Sciatic nerve (tissue), 2 donors: ENCODE data around the gene TEX13D. TPM values are rescaled to one million over a fixed set of nuclear protein-coding genes. Genes with fewer than 3 reads are reported as not detected.
"Not testable (repeated sequence)": the region's sequence is repeated elsewhere in the genome, so short reads cannot be mapped to it uniquely, and the experiment has no call there.

Experiments
- ATAC-seq: fragments of 200-7000 bp; cut with Tn5 transposase; one replicate; pipeline ENCODE4 v1.9.1; 2020; ENCODE audit warnings: mild to moderate bottlenecking, moderate library complexity
- DNase-seq: peaks from one replicate; pipeline ENCODE4 v3.0.0-alpha.2; 2020; ENCODE audit warnings: low spot score
- intact Hi-C: fragments of 100-400 bp; cut with DNase I; formaldehyde crosslinking; loops from one replicate; pipeline ENCODE4 v1.14.2; 2022
- total RNA-seq: library from RNA; stranded (reverse); fragmentation: NEBNext Ultra II Directional; extraction: Animal tissue kit (Norgen Biotek cat#: 25700); gene quantifications from one replicate; pipeline ENCODE4 v1.2.1, GENCODE V29; 2021
- donor health status: DM: no; HTN: no; CAD: no.
- donor health status: DM: no; HTN: no; CAD: no.

The TEX13D gene
- total RNA-seq, result not detected

DNA sequence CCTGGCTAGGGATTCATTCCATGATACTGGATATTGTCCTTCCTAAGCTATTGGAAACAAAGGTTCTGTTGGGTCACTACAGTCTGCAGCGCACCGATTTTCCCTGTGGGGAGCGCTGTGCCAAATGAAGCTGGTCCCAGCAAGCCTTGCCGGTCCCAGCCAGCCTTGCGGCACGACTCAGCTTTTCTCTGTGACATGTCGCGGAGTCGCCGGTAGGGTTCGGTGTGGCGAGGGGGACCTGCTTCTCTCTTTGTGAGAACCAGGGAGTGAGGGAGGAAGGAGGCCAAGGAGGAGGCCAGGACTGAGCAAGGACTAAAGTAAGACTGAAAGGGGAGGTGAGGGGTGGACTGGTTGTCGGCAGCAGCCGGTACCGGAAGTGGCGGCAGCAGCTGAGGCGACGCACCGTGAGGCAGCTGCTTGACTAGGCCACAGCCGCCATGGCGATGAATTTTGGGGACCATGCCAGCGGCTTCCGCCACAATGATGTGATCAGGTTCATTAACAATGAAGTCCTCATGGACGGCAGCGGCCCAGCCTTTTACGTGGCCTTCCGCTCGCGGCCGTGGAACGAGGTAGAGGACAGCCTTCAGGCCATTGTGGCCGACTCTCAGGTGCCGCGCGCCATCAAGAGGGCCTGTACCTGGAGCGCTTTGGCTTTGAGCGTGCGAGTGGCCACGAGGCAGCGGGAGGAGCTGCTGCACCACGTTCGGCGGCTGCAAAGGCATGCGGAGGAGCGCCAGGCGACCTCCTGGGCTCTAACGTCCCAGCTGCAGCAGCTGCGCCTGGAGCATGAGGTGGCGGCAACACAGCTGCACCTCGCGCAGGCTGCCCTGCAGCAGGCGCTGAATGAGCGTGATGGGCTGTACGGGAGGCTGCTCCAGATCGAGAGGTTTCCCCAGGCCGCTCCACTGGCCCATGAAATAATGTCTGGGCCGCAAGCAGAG, at the start of gene TEX13D:
Gene TEX13D, plus strand, starts transcription at position 180 of the 944 bp plus-strand sequence. Its CDS starts 258 bp downstream, at position 438.
- intact Hi-C loops, result no loop called here
- ATAC-seq, result no peak
- DNase-seq, result no peak

DNA sequence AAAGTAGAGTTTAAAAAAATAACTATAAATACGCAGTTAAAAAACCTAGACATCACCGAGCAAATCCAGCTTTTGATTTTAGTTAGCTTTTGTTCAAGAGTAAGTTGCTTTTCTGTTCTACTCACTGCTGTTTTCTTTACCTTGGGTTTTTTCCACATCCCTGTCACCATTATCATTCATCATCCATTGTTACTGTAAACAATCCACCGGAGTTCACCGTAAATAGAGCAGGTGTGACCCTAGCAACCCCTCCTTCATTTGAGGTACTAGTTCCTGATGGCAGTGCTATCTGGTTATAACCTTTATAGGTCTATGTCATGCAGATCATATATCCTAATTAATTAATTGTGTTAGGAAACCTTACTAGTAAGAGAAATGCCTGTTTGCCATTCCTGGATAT, 43.0 kb upstream of the TEX13D start:
- ATAC-seq (no peak), DNase-seq (no peak)
- intact Hi-C loops, result no loop called here

DNA sequence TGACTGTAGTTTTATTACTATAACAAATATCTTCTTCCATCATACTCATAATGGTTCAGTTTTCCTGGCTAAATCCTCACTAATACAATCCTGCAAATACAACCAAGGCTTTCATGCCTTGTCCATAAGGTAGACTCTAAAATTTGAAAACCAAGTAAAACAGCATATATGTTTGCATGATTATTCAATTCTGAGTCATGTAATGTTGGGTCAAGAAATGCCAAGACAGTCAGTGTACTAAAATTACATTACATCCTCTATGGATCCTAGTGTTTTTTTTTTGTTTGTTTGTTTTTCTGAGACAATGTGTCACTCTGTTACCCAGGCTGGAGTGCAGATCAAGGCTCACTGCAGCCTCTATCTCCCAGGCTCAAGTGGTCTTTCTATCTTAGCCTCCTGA, 38.6 kb upstream of the TEX13D start:
- no peak for ATAC-seq
- no peak for DNase-seq
- intact Hi-C loops, result no loop called here

DNA sequence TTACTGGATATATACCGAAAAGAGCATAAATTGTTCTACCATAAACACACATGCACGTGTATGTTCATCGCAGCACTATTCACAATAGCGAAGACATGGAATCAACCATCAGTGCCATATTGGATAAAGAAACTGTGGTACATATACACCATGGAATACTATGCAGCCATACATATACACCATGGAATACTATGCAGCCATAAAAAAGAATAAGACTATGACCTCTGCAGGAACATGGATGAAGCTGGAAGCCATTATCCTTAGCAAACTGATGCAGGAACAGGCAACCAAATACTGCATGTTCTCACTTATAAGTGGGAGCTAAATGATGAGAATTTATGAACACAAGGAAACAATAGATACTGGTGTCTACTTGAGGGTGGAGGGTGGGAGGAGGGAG, 33.1 kb upstream of the TEX13D start:
- ATAC-seq, DNase-seq, intact Hi-C loops: not testable (repeated sequence)

DNA sequence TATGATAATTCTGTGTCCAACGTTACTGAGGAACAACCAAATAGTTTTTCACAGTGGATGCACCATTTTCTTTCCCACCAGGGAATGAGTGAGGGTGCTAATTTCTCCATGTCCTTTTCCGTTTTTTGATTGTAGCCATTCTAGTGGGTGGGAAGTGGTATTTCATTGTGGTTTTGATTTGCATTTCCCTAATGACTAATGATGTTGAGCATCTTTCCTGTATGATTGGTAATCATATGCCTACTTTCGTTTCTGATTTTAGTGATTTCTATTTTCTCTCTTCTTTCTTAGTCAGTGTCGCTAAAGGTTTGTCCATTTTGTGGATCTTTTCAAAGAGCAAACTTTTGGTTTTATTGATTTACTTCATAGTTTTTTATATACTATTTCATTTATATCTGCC, 32.1 kb upstream of the TEX13D start:
- intact Hi-C loops, result no loop called here
- DNase-seq, result no peak
- no peak for ATAC-seq

DNA sequence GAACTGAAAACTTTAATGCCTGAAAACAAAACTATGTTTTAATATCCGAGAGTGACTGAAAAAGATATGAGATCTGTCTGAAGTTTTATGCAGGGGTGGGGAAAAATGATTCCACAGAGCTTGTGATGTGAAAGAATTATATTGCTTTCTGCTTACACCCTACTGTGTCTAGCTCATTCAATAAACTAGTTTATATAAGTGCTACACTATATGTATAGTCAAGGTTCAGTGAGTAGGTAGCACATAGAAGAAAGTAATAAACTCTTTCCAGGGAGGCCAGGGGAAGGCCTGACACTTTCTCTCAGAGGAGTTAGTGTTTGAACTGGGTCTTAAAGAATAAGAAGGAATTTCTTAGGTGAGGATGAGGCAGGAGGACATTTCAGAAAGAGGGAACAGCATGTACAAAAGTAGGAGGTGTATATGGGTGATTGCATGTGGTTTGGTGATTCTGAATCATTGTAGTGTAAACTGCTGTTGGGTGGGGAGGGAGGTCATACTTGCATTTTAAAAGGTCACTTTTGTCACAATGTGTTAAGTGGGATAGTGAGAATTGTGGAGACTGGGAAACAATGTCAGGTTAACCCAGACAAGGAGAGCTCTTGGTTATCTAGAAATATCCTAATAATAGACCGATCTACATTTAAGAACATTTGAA, 25.1 kb upstream of the TEX13D start:
- ATAC-seq (no peak), DNase-seq (no peak)
- intact Hi-C loops, result no loop called here

DNA sequence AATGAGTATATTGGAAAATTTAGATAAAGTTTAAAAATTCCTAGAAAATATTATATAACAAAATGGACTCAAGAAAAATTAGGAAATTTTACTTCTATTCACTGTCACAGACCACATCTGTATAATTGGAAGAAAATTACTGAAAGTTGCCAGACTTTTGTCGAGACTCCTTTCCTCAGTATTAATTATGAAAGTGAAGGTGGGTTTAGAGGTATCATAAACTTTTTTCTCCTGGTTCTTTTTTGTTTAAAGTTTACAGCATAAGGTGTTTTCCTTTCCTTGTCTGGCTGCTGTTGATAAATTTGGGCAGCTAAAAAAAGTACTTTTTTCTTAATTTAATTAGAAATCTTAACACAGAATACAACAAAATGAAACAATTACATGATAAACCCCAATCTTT, 6.7 kb upstream of the TEX13D start:
- intact Hi-C loops, result no loop called here
- ATAC-seq (no peak), DNase-seq (no peak)

DNA sequence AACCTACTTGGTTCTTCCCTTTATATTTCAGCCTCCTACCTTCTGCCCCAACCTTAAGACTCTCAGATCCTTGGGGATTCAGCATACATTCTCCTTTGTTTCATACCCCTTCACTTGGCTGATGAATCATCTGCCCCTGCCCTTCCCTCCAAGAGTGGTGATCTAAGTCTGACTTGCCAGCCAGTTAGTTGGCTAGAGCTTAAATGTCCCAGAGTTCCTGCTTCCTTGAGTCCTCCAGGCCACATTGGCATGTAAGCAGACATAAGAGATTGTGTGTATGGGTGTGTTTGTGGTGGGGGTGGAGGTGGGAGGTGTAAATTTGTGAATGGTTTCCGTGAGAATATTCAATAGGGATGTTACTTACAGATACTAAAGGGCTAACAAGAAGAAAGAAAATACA, 3.7 kb upstream of the TEX13D start:
- ATAC-seq (no peak), DNase-seq (no peak)
- intact Hi-C loops, result no loop called here

DNA sequence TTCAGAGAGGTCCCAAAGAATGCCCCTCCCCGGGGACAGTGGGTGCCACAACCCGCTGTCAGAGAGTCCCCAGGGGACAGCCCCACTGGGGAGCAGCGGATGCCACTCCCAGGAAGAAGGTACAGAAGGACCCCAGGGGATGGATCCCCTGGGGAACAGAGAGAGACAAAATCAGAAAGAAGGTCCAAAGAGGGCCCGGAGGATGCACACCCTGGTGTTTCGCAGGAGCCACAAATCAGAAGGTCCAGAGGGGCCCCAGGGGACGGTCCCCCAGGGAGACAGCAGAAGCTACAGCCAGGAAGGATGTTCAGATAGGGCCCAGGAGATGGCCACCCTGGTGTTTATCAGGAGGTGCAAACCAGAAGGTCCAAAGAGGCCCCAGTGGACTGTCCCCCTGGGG, 1.4 kb downstream of the TEX13D start:
- ATAC-seq (no peak), DNase-seq (no peak)
- intact Hi-C loops, result no loop called here

DNA sequence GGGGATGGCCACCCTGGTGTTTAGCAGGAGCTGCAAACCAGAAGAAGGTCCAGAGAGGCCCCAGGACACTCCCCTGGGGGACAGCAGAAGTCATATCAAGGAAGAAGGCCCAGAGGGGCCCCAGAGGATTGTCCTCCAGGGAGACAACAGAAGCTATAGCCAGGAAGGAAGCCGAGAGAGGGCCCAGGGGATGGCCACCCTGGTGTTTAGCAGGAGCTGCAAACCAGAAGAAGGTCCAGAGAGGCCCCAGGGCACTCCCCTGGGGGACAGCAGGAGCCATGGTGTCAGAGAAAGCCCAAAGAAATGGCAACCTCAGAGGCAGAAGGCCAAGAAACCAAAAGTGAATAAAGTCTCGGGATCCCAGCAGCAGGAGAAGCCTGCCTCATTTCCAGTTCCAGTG, 2.1 kb downstream of the TEX13D start:
- intact Hi-C loops, ATAC-seq, DNase-seq: not testable (repeated sequence)

DNA sequence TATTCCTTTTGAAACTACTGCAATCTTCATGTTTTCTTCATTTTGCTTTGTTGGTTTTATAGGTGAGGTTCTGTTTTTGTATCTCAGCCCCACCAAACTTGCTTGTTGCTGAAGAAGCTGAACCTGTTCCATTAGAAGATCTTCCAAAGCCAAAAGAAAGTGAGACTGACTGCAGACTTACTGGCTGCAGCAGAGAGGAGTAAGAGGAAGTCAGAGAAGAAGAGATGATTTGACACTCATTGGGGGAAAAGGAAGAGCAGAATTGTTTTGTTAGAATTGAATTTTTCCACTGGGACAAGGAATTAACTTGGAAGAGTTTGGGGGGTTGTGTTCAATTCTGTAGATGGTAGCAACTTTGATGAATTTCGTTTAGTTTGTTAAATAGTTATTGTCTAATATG, 3.1 kb downstream of the TEX13D start:
- DNase-seq (no peak), ATAC-seq (no peak)
- intact Hi-C loops, result no loop called here

DNA sequence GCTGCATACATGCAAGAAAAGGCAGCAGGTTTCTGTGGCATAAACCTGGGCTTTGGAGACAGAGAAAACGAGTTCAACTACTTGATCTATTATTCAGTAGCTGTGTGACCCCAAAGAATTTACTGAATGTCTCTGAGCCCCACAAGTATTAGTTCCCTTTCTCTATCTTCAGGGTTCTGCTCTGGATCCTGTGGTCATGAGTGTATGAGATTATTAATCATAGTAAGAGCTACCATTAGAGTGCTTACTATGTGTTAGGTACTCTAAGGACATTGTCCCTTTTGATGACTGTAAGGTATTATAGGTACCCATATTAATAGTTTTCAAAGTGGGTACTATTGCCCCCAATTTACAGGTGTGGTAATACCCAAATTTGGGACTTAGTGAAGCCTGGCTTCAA, 5.5 kb downstream of the TEX13D start:
- DNase-seq (no peak), ATAC-seq (no peak)
- intact Hi-C loops, result no loop called here

DNA sequence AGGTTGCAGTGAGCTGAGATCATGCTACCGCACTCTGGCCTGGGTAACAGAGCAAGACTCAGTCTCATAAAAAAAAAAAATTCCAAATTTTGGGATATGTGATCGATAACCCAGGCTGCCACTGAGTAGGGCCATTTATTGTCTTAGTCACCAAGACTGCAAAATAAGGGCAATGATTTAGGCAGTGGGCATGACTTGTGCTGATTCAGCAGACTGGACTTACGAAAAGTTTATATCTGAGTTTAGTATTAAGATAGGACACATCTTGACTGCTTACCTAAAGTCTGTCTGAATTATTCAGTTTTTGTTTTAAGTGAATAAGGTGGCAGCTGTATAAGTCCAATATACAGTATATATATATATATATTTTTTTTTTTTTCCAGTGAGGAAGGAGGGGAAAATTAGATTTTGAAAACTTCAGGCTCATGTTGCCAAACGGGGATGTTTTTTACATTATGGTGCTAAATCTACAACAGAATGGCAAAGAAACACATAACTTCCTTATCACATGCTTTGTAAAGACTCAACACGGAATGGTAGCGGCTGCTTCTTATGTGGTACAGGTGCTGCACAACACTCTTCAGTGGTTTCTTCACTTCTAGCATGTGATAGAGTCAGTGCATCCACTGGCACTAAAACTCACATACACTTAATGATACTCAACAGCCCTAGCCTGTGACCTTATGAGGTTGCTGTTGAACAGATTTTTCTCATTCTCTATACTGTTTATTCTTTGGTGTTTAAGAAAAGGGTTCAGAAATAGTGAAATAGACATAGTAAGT, 6.5 kb downstream of the TEX13D start:
- ATAC-seq (no peak), DNase-seq (no peak)
- intact Hi-C loops, result no loop called here

DNA sequence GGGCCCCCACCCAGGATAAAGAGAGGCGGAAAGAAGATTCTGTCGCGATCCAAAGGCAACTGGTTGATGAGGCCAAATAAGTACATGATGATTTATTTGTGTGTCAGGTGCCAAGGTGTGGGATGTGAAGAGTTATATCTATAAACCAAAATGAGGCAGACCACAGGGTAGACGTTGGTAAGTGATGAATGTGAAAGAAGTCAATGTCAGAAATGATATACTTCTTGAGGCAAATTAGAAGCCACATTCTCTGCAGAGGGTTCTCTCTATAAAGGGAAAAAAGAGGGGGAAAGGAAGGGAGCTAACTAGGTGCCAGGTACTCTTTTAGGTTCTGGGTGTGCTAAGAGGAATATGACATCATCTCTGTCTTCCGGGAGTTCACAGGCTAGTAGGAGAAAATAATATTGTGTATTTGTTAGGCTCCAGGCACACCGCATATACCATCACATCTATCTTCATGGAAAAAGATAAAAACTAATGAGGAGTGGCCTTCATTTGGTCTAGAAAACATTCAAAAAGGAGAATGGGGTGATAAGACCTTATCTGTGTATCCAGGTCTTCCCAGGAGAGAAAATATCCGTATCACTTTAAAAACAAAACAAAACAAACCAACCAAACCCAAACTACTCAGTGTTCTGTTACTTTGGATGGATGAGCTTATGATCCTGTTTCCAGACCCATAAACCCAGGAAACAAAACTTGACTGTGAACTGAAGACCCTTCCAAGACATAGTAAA, 9.1 kb downstream of the TEX13D start:
- intact Hi-C loops, result no loop called here
- DNase-seq (no peak), ATAC-seq (no peak)

DNA sequence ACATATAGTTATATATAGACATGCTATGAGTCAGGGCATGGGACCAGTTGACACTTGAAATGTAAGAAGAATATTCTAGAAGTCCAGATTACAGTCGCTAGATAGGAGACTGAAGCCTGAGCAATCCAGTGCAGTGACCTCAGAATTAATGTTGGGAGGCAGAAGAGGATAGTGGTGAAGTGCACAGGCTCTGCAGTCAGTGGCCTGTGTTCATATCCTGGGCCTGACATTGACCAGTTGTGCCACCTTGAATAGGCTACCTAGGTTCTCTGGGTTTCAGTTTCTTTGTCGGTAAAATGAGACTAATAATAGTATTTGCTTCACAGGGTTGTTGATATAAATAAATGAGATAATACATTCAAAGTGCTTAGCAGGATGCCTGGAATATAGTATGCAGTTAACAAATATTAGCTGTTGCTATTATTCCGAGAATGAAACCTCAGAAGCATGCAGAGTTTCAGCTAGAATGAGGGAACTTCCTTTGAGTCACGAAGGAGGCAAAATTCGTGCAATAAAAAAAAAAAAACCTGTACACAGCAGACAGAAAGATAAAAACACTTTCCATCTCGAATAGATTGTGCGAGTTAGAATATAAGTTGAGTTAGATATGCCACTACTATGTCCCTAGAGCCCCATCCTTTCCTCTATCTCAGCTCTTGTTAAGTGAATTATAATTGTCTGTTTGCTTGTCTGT, 9.9 kb downstream of the TEX13D start:
- ATAC-seq (no peak), DNase-seq (no peak)
- intact Hi-C loops, result no loop called here

DNA sequence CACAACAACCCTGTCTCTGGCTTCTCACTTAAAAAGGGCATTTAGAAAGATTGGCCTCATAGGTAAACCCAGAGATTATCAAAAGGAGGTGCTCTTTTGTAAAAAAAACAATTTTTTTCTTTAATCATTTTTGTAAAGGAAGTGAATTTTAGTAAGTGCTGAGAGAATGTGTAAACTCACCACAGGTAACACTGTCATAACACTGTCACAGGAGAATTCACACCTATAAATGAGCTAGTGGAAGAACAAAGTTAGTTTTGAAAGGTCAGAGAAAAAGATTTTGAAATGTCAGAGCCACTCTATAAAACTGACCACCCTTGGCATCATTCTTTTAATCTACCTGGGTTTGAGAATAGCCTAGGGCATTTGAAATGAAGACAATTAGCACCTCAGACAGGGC, 10.6 kb downstream of the TEX13D start:
- no peak for ATAC-seq
- DNase-seq, result no peak
- intact Hi-C loops, result no loop called here

DNA sequence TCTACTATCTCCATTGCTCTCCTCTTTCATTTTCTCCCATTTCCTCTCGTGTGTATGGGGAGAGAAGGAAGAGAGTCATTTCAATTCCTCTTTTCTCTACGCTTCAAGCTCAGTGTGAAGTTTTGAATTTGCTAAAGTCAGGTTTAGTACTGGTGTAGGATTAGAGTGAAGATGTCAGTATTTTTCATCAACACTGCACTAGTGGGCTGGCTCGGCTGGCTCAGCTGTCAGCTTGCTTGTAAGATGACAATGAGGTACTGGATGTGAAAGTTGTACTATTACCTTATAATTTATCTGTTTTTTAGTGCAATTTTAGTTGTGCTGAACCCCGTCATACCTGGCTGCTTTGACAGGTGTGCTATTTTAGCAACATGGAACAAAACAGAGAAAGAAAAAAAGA, 11.8 kb downstream of the TEX13D start:
- DNase-seq (no peak), ATAC-seq (no peak)
- intact Hi-C loops, result no loop called here

DNA sequence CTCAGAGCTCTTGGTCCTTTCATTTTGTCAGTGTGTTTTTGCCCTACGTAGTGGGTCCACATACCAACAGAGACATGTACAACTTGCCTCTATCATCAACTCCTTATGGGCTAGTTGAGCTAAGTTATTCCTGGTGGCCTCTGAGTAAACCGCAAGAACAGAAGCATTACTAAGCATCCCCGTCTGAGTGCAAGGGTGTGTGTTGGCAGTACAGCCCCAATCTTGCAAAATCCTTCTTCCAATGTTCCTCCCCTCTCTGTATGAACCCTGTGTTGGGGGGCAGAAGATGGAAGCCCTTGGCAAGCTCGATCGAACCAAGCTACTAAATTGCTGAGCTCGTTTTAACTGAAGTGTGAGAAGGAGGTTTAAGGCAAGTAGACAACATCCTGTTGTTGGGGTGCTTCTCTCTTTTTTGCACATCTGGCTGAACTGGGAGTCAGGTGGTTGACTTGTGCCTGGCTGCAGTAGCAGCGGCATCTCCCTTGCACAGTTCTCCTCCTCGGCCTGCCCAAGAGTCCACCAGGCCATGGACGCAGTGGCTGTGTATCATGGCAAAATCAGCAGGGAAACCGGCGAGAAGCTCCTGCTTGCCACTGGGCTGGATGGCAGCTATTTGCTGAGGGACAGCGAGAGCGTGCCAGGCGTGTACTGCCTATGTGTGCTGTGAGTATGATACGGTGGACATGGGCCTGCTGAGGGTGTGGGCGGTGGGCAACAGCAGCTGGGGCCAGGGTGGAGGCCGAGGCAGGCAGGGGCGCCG, 13.8 kb downstream of the TEX13D start, which contains the start of gene SH2D1A:
Gene SH2D1A, plus strand, starts transcription at position 447 of the 760 bp plus-strand sequence. Its CDS starts 80 bp downstream, at position 527.
- DNase-seq (no peak), ATAC-seq (no peak)
- intact Hi-C loops, result no loop called here
